ENCODE results near the gene USP7. TPM values are rescaled to one million over a fixed set of nuclear protein-coding genes. Genes with fewer than 3 reads are reported as not detected.

Gene USP7
- polyA plus RNA-seq, 1 of the 3 experiments (the other 2 are of a cell fraction) = 8.6 TPM

DNA sequence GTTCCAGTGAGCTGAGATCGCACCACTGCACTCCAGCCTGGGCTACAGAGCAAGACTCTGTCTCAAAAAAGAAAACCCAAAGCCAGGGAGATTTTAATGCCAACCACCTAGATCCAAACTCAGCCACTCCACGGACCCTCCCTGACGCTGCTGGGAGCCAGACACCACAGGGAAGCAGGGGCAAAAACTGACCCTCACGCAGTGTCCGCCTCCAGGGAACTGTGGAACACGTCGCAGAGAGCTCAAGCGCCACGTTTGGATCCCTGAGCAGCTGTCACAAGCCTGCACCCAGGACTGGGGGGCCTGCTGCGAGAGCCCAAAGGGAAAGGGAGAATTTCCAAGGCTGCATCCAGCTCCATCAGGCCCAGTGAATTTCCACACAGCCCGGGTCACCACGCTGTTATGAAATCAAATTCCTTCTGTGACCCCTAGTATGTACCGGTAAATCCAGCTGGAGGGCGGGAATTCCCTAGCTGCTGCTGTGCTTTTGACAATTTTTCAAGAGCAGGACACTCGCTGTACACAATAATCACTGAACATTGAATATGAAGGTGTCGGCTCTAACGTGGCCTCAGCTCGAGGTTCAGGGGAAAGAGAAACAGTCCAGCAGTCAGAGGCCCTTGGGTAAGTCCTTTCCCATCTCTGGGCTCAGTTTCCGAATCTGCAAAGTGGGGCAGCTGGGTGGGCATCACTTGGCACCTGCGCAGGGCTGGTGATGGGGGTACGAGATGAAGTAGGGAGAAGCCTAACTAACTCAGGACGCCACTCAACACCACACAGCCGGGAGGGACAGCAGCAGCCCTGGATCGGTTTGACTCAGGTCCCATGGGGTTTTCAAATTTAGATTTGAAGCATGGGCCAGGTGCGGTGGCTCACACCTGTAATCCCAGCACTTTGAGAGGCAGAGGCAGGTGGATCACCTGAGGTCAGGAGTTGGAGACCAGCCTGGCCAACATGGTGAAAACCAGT, 103.5 kb downstream of the USP7 start:
- ChIA-PET CTCF (interaction anchor here (0.8 to 1.6 kb wide), 4 partner anchors 11 to 200 kb away, joined by 3 to 7 read pairs (median 4); no protein-coding TSS in a partner anchor), POLR2A (interaction anchor here (1.4 kb wide), 1 partner anchor 8 kb away, joined by 5 read pairs; no protein-coding TSS in a partner anchor)
- Histone ChIP-seq H3K36me3 (replicated peaks in 1 of 2; ENCODE audit: control insufficient read depth in 1 of 2, insufficient read depth in 2 of 2, low read length in 1 of 2) (peaks cover 6 to 20% of the 10 kb centered on the region in 2 experiments), H3K4me2 (no peak overlapping the region), H3K9ac (no peak overlapping the region), H3F3A (replicated peaks; ENCODE audit: insufficient read depth) (peaks cover 5% of the 10 kb centered on the region), H4K20me1 (ENCODE audit: insufficient read depth) (peaks cover 61% of the 10 kb centered on the region), H2AFZ (ENCODE audit: low read depth) (no peak overlapping the region), H3K9me3 (no peaks in the 10 kb centered on the region), H3K4me1 (ENCODE audit: control insufficient read depth in 1 of 2, insufficient read depth in 2 of 2, low read depth in 1 of 2, low read length in 1 of 2) (peaks cover 13 to 17% of the 10 kb centered on the region in 2 experiments; a peak in 2 of 4 replicates), H3K9me2 (no peaks in the 10 kb centered on the region), H3K79me2 (ENCODE audit: insufficient read depth) (peaks cover 71% of the 10 kb centered on the region), H3K4me3 (ENCODE audit: low read depth in 2 of 2, low read length in 1 of 2) (no peak overlapping the region), H3K27me3 (ENCODE audit: insufficient read depth) (no peaks in the 10 kb centered on the region), H3K27ac (ENCODE audit: low read depth in 2 of 2, low read length in 1 of 2) (no peak overlapping the region)
- DNase-seq = no peak
- WGBS (ENCODE audit: low lambda C conversion rate) = 83% methylated on average over 22 of the region's 25 CpGs
- TF ChIP-seq FOXJ3 (CRISPR knock-in tag; IDR thresholded peaks at IDR 0.05) = no peak
- no peak for TF ChIP-seq RFX5 (IDR thresholded peaks at IDR 0.05; ENCODE audit: low read length)
- TF ChIP-seq RCOR1 (IDR thresholded peaks at IDR 0.05; ENCODE audit: low read length) = no peak
- TF ChIP-seq FOXM1 (IDR thresholded peaks at IDR 0.05; ENCODE audit: low read depth) = no peak
- TF ChIP-seq, protein P1, sequence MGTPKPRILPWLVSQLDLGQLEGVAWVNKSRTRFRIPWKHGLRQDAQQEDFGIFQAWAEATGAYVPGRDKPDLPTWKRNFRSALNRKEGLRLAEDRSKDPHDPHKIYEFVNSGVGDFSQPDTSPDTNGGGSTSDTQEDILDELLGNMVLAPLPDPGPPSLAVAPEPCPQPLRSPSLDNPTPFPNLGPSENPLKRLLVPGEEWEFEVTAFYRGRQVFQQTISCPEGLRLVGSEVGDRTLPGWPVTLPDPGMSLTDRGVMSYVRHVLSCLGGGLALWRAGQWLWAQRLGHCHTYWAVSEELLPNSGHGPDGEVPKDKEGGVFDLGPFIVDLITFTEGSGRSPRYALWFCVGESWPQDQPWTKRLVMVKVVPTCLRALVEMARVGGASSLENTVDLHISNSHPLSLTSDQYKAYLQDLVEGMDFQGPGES (IDR thresholded peaks at IDR 0.05; ENCODE audit: low read depth, low read length) = no peak
- no peak for TF ChIP-seq NRF1 (IDR thresholded peaks at IDR 0.05; ENCODE audit: low read depth, low read length)
- TF ChIP-seq, protein P2, sequence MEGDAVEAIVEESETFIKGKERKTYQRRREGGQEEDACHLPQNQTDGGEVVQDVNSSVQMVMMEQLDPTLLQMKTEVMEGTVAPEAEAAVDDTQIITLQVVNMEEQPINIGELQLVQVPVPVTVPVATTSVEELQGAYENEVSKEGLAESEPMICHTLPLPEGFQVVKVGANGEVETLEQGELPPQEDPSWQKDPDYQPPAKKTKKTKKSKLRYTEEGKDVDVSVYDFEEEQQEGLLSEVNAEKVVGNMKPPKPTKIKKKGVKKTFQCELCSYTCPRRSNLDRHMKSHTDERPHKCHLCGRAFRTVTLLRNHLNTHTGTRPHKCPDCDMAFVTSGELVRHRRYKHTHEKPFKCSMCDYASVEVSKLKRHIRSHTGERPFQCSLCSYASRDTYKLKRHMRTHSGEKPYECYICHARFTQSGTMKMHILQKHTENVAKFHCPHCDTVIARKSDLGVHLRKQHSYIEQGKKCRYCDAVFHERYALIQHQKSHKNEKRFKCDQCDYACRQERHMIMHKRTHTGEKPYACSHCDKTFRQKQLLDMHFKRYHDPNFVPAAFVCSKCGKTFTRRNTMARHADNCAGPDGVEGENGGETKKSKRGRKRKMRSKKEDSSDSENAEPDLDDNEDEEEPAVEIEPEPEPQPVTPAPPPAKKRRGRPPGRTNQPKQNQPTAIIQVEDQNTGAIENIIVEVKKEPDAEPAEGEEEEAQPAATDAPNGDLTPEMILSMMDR (IDR thresholded peaks at IDR 0.05) = no peak
- TF ChIP-seq, protein P3, sequence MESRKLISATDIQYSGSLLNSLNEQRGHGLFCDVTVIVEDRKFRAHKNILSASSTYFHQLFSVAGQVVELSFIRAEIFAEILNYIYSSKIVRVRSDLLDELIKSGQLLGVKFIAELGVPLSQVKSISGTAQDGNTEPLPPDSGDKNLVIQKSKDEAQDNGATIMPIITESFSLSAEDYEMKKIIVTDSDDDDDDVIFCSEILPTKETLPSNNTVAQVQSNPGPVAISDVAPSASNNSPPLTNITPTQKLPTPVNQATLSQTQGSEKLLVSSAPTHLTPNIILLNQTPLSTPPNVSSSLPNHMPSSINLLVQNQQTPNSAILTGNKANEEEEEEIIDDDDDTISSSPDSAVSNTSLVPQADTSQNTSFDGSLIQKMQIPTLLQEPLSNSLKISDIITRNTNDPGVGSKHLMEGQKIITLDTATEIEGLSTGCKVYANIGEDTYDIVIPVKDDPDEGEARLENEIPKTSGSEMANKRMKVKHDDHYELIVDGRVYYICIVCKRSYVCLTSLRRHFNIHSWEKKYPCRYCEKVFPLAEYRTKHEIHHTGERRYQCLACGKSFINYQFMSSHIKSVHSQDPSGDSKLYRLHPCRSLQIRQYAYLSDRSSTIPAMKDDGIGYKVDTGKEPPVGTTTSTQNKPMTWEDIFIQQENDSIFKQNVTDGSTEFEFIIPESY (IDR thresholded peaks at IDR 0.05; ENCODE audit: borderline replicate concordance, low read depth) = no peak
- no peak for TF ChIP-seq TCF12 (IDR thresholded peaks at IDR 0.05)
- no peak for TF ChIP-seq RXRA (IDR thresholded peaks at IDR 0.05; ENCODE audit: borderline replicate concordance, low read depth)
- no peak for TF ChIP-seq NFIC (IDR thresholded peaks at IDR 0.05; ENCODE audit: borderline replicate concordance)
- TF ChIP-seq MXI1 (IDR thresholded peaks at IDR 0.05; ENCODE audit: low read depth, low read length) = no peak
